Measurements from ENCODE around the gene ABCC5. TPM values are rescaled to one million over a fixed set of nuclear protein-coding genes. Genes with fewer than 3 reads are reported as not detected.

ABCC5 gene
- polyA plus RNA-seq, 3 donors: 51.8 to 79.4 (median 62.3) TPM

DNA sequence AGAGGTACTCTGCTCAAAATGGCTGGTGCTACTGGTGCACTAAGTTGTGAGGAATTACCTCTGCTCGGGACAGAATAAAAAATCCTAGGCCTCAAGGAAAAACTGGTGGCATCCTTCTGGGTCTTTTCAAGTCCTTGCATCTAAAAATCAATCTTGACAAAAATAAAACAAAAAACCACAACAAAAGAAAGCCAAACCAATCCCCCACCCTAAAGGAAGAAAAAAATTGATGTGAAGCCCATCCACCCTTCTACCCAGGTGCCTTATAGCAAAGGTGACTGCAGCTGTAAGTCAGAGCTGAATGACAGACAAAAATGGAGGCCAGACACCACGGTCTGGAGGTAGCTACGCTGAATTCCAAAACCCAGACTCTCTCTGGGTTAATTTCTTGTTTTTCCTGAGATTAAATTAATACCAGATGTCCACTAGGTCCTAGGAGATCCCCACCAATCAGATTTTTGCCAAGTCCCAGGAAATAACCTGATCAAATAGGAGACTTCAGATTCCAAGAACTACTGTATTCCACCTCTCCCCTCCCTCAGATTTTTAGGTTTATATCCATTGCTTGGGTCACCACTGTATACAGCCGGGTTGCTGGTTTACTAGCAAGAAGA lies 33.5 kb downstream of the ABCC5 start:
- DNase-seq: no peak

DNA sequence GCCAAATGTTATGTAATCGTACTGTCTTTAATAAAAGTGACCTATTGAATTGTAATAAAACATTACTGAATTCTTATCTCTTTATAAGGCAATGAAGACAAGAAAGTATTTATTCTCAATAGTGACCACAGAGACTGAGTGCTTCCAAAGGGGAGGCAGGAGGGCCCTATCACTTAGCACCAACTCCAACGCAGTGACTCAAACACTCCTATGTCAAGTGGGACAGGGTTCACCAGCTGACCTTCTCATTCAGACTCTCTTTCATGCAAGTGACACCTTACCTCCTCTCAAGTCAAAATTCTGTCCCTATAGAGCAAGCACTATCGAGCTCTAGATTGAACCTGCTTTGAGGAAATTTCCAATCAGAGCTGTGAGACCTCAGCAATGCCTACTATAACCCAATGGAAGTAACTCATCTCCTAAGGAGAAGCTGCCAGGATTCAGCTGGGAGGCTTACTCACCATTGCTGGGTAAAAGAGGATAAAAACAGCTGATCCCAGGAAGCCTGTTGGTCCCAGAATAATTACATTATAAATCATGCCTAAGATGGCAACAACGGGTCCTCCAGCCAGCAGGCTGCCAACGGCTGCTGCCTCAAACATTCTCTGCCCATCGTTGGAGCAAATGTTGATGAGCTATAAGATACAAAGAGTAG lies 35.6 kb downstream of the ABCC5 start:
- no peak for DNase-seq

DNA sequence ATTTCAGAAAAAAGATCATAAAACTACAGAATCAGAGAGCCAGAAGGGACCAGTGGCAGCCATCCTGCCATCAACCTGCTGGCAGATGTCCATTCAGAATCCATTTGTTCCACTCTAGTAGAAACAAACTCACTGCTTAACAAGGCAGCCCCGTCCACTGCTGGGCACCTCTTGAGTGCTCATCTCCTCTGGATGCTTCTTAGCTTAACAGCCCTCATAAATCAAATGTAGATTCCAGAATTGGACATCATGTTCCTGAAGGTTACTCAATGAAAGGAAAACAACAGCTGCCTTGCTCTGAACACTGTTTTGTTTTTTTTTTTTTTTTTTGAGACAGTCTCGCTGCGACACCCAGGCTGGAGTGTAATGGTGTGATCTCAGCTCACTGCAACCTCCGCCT lies 37.3 kb downstream of the ABCC5 start:
- DNase-seq: no peak

DNA sequence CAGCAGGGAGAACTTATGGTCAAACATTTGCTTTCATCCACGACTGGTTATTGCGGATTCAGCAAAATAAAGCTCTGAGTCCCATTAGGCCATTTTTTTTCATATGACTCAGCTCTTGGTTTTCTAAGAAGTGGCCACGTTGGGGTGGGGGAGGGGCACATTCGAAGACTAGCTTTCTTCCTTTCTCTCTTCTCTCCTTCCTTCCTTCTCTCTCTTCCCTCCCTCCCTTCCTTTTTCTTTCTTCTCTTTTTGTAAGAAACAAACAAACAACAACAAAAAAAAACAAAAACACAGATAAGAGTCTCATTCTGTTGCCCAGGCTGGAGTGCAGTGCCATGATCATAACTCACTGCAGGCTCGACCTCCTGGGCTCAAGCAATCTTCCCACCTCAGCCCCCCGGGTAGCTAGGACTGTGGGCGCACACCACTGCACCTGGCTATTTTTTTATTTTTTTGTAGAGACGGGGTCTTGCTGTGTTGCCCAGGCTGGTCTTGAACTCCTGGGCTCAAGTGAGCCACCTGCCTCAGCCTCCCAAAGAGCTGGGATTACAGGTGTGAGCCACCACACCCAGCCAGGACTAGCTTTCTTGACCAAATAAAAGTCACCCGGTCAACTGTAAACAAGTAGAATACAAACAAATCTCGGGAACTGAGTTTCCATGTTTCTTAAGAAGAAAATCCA lies 41.6 kb downstream of the ABCC5 start:
- DNase-seq: no peak

DNA sequence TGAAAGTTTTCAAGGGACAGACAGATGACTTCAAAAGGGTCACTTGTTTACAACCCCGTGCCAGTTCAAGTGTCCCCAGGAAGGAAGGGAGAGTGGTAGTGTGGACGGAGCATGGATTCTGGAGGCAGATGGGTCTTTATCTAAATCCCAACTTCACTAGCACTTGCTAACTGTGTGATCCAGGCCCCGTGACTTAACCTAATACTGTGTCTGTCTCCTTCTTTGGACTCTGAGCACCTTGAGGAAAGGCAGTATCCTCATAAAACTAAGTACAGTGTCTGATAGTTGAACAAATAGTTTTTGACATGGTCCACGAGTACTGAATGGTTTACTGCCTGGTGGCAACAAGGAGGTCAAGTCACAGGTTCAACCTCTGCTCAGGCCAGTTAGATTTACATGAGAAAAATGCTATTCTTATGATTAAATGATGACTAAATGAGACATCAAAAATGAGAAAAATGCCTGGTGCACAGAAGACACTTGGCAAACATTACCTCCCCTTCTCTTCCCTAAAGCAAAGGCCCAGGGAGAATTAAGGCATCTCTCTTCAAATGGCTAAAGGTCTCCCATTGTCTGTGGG lies 48.9 kb downstream of the ABCC5 start:
- DNase-seq: no peak

DNA sequence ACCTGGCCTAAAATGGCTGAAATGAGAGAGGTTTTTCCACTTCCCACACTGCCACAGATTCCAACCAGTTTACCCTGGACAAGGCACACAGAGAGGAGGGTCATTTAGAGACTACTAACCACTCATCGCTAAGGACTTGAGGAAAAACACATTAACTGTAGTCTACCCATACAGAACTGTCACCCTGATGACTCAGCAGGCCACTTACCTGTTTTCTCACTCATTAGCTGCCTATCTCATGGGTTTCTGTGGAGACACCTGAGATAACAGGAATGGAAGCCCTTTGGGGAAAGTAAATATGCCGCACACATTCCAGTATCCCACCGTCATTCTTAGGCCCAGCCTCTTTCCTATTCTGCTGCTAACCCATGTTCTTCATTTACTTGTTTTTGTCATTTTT lies 50.0 kb downstream of the ABCC5 start:
- DNase-seq: no peak

DNA sequence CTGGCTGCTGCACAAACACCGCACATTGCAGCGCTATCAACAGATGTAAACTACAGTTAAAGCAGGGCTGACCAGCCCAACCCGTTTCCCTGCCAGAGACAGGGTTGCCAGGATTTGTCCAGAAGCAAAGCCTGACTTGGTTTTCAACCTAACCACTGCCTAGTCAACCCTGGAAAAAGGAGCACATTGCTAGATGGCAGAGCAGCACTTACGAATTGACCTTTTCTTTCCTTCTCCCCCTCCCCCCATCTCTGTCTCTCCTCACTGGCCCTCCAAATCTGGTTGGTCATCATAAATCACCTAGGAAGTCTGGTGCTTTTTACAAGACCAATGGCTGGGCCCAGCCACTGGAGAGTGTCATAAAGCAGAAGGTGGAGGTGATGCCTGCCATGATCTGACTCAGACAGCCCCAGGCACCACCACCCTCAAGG lies 51.3 kb downstream of the ABCC5 start:
- DNase-seq: peak; percentile 2

DNA sequence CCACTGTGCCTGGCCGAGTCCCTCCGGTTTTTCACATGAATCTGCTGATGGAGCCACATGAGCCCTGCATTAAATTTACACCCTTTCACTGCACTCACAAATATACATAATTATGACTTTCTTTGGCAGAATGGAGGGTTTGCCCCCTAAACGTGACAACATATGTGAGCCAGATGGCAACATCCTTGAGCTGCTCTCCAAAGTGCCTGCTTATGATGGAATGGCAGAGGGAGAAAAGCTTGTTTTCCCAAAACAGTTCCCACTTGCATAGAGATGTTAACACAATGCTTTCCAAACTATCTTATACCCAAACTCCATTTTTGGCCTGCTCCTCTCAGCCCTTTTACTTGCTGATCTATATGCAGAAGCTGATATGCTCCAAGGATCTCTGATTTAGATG lies 54.9 kb downstream of the ABCC5 start:
- DNase-seq: no peak

DNA sequence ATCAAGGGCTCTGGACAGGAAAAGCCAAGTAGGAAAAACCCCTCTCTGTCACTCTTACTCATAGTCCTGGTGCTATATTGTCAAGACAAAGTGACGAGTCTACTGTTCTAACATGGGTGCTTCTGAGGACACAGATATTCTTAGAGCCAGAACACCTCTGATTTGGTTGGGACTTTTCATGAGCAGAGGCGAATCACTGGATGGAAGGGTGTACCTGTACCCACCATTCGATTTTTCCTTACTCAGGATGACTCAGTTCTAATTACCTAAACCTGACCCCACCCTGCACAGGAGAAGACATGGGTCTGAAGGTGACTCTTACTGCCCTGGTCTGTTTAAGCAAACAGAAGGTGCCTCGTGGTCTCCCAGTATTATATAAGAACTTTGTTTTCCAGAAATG lies 58.5 kb downstream of the ABCC5 start:
- DNase-seq: no peak

DNA sequence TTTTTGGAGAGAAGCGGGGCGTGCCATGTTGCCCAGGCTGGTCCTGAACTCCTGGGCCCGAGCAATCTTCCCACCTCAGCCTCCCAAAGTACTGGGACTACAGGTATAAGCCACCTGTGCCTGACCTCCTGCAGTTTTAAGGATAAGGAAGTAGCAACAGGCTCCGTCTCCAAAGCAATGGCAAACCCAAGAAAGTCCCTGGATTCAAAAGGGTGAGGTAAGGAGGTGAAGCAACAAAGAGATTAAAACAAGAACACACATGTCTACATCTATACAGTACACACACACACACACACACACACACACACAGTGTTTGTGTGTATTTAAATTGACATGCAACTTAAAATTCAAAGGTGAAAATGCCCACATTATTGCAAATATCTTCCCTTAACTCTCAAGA lies 58.9 kb downstream of the ABCC5 start:
- no peak for DNase-seq

DNA sequence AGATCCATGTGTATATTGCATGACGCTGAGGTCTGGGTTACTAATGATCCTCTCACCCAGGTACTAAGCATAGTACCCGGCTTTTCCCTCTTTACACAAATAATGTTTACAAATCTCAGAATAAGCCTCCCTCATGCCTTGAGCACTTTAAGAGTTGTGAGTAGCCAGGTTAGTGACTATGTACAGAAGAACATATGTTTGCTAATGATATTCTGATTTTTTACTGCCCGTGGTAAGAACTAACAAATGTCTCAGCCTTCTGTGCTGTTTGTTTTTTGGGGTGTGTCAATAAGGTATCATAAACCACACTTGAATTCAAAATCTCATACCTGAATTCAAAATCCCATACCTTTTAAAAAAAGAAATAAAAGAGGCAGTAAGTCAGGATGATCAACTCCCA lies 59.5 kb downstream of the ABCC5 start:
- no peak for DNase-seq

DNA sequence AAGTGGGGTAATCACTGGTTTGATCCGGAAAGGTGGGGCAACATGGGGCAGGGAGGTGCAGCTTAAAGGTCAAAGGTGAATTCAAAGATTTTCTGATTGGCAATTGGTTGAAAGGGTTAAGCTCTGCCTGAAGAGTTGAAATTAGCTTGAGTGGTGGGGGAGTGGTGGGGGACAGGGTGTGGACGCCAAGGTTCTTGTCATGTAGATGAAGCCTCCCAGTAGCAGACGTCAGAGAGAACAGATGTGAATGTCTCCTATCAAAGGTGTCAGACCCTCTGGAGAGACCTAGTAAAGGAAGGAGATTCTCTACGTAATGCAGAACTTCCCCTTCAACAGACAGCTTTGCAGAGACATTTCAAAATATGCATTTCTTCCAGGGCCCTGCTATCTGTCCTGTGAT lies 62.8 kb downstream of the ABCC5 start:
- no peak for DNase-seq

DNA sequence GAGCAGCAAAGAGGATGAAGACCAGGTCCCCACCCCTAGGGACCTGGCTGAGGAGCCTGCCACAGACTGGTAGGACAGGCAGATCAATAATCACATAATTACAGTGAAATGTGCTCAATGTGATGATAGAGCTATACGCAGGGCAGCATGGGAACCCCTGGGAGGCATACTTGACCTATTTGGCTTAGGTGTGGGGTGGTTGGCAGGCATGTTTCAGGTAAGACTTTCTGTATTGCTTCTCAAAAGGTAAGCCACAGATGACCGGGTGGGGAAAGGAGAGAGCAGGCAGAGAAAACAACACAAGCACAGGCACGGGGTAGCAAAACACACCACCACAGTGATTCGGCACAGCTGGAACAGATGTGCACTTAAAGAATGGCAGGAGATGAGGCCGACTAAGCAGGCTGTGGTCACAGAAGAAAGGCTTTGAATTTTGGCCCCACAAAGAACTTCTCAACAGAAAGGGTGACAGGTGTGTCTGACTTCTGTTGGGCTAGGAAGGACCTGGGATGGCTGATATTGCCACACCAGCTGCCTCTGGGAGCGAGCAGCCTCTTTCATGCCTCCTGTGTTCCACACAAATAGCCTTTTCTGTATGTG lies 64.1 kb downstream of the ABCC5 start:
- no peak for DNase-seq

DNA sequence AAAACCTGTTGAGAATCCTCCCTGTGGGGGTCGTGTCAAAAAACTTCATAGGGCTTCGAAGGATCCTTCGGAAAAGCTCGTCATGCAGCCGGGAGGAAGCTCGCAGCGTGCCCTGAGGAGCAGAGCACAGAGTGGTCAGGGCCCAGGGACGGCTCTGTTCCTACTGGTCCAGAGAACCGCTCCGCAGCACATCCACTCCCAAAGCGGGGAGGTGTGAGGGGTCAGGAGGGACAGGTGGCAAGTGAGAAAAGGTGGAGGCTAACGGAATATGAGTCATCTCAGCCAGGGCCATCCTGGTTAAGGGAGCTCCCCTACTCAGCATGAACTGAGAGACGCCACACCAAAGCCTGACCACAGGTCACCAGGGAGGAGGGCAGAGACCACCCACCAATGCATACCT lies 66.2 kb downstream of the ABCC5 start:
- no peak for DNase-seq

DNA sequence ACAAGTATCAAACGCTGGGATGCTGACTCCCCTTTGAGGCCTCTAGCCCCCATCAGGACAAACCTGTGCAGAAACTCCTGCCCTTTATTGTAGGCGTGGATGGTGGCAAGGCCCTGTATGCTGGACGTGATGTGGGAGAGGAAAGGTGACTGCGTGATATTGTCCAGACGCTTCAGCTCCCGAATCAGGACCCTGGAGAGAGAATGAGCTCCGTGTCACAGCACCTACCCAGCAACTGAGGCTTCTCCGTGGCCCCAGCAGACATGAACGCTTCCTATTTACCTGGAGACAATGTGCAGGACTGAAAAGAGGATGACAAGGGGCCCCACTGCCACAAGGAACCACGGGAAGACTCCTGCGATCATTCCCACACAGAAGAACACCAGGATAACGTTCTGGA lies 68.0 kb downstream of the ABCC5 start:
- no peak for DNase-seq

DNA sequence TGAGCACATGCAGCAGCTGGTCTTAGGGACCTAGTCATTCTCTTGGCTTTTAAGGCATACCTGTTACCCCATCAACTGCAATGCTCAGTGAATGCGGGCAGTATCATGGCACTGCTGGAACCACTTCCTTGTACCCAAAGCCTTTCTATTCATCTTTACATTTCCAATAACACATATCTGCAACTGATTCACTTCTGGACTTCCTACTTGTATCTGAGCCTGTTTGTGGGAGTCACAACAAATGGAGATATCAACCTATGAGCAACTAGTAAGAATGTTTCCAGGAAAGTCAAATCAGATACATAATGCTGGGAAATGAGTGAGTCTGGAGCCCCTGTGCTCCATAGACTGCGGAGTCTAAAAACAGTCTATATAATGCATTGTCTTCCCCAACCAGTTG lies 71.6 kb downstream of the ABCC5 start:
- no peak for DNase-seq

DNA sequence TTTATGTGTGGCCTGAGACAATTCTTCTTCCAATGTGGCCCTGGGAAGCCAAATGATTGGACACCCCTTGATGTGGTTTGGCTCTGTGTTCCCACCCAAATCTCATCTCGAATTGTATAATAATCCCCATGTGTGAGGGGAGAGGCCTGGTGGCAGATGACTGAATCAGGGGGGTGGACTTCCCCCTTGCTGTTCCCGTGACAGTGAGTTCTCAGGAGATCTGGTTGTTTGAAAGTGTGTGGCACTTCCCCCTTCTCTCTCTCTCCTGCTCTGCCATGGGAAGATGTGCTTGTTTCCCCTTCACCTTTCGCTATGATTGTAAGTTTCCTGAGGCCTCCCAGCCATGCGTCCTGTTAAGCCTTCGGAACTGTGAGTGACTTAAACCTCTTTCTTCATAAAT lies 72.9 kb downstream of the ABCC5 start:
- DNase-seq: no peak

DNA sequence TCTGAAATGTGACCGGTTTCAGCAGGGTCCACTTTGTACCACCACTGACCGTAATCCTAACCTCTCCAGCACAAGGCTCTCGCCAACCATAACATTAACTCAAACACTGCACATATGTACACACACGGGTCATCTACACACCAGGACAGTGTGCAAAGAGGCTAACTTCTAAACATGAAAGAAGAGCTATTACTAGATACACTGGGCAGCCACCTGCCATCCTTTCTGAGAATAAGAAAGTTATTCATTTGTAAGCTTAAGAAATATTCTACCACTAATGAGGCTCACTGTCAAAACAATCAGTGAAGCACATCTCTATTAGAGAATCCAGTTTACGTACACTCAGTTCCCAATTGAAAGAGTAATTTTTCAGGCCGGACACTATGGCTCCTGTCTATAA lies 73.9 kb downstream of the ABCC5 start:
- no peak for DNase-seq

DNA sequence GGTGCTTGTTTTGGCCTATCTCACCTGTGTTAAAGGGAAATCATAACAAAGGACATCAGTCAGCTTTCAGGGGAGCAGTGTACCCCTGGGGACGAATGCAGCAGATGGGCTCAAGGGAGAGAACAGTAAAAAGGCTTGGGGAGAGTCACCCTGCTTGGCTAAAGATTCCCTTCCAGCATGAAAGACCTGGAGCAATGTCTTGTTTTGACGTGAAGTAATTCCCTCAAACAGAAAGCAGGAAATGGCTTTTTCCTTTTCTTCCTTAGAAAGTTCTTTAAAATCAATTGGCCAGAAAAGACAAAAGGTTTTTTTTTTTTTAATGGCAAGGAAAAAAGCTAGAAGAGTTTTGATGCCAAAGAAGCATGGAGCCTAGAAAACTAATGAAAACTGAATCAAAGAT lies 76.5 kb downstream of the ABCC5 start:
- DNase-seq: no peak

DNA sequence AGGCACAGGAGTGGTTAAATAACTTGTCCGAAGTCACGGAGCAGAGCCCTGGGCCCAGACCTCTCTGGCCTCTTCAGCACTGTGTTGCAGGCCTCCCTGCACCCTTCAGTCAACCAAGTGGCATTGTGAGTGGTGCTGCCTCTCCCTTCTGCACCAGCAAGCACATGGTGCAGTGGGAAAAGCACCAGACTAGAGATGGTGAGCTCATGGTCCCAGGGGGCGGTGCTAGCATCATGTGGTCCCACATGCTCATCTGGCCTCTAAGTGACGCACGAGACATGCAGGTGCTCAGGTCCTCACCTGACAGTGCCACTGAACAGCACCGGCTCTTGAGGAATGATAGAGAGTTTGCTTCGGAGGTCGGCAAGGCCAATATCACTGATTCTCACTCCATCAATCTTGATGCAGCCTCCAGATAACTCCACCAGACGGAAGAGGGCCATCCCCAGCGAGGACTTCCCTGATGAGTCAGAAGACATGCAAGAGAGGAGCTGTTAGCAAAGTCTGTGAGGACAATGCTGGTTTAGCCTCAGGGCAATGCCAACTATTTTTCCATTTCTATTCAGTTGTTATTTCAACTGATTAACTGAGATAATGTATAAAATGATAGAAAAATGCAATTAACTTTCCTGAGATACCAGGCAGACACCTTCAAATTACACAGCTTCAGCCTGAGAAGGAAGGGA lies 79.9 kb downstream of the ABCC5 start:
- no peak for DNase-seq

DNA sequence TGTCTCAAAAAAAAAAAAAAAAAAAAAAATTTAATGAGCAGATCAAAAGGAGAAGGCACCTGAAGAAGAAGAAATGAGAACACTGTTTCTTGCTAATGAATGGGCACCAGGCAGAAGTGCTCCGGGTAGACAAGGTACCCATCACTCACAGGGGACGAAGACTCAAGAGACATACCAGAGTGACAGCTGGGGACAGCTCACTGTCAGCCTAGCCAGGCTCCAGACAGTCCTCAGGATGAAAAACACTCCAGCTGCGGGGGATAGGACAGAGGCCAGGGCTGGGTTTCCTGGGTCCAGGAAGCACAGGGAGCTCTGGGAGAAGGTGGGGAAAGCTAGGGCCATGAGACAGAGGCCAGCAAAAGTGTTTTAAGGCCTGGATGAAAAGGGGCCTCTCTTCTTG lies 84.5 kb downstream of the ABCC5 start:
- DNase-seq: no peak

DNA sequence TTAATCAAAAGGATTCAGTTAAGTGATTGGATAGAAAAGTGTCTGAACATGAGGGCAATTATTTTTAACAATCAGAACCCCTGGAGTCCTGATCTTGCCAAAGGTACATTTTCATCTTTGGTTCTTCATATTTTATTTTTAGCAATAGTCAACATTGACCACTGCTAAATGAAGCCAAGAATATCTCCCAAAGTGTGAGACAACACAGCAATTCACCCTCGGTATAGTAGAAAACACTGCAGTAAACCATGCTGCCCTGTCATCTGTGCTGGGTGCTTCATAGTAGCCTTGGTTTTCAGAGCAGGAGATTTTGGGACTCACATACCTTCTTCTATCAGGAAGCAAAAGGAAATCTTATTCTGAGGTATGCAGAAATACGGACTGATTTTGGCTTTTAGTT lies 85.8 kb downstream of the ABCC5 start:
- DNase-seq: no peak

Measured in renal pelvis (tissue), 4 donors.